HG03432 (cell line): ENCODE results near the gene NHLRC4.
A peak's percentile ranks its signal among the peaks of the same experiment; 100 is the strongest.

Source experiments
- ATAC-seq: cut with Tn5 transposase; IDR thresholded peaks from one replicate; pipeline ENCODE4 v1.9.1; 2021; ENCODE audit warnings: mild to moderate bottlenecking, moderate library complexity; ENCODE audit not compliant: unreplicated experiment

NHLRC4 gene

DNA sequence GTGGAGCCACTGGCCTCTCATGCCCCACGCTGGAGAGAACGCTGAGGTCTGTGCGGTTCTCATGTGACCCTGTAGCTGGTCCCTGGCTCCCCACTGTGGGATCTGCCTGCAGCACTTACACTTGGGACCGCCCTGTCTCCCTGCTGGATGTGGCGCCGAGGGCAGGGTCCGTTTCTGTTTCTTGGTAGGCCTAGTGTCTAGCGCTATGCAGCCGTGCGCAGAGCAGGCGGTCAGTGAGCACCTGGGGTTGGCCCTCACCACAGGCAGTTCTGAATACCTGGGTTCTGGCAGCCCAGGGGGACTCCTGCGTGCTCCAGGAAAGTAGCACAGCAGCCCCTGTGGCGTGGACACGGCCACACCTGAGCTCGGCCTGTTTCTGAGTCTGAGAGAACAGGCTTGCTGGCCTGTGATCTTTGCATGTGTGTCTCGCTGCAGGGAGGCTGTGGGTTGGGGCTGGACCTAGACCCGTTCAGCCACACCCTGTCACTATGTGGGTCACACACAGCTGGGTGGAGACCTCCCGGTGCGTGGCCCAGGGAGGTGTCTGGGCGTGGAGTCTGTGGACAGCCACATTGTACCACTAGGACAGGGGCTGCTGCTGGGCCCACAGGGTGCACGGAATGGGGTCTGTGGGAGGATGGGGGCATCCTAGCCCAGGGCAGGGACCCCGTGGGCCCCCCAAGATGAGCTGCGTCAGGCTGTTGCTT lies 36.5 kb upstream of the NHLRC4 start:
- no peak for ATAC-seq

DNA sequence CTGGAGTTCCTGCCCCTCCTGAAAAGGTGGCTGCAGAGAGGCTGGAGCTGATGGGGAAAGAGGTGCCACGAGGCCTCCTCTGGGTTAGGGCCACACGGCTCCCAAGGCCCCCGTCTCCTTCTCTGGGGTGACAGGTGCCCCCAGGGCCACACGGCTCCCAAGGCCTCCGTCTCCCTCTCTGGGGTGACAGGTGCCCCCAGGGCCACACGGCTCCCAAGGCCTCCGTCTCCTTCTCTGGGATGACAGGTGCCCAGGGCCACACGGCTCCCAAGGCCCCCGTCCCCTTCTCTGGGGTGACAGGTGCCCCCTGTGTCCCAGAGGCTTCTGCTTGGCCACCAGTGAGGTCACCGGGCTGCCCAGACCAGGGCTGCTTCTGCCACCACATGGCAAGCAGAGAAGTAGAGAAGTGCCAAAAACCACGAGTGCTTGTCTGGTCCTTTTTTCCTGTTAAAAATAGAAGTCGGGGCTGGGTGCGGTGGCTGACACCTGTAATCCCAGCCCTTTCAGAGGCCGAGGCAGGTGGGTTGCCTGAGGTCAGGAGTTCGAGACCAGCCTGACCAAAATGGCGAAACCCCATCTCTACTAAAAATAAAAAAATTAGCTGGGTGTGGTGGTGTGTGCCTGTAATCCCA lies 35.2 kb upstream of the NHLRC4 start:
- no peak for ATAC-seq

DNA sequence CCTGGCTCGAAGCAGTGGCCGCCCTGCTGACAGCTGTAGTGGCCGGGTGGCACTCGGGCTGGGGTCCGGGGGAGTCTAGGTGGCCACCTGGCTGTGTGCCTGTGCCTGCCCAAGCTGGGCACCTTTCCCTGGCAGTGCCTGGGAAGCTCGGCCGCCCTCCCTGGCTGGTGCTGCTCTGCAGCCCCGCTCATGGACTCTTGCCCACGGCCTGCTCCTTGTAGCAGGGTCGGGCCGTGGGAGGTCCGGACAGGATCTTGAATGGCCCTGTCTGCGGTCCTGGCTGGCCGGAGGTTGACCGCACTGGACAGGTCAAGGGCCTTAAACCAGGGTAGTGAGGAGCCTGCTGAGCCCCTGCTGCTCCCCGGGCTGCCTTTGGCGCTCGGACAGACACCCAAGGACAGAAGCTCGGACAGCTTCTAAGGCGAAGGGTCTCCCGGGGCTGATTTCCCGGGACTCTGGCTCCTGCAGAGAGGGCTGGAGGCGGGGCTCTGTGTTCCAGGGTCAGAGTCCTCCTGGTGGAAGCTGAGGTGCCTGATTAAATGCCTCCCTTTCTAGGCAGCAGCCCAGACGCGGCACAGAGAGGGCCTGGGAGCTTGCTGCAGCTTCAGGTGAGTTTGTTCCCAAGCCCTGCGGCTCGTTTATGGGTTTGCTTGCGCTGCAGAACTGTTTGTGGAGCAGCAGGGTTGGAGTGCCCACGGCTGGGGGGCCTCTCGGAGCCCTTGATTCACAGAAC lies 33.2 kb upstream of the NHLRC4 start:
- ATAC-seq = no peak

DNA sequence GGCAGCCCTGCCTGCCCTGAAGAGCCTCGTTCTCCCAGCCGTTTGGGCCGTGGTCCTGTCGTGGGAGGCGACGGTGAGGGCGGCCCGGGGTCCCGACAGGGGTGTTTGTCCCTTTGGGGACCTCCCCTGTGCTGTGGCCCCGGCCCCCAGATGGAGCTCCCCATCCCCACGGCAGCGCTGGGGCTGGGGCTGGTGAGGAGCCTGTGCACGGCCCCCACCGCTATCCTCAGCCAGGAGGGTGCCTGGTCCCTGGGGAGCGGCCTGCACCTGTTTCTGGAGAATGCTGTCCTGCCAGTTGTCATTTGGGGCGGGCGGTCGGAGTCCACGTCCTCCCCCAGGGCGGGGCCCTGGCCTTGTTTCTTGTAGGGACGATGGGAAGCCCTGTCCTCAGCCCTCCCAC lies 32.7 kb upstream of the NHLRC4 start:
- no peak for ATAC-seq

DNA sequence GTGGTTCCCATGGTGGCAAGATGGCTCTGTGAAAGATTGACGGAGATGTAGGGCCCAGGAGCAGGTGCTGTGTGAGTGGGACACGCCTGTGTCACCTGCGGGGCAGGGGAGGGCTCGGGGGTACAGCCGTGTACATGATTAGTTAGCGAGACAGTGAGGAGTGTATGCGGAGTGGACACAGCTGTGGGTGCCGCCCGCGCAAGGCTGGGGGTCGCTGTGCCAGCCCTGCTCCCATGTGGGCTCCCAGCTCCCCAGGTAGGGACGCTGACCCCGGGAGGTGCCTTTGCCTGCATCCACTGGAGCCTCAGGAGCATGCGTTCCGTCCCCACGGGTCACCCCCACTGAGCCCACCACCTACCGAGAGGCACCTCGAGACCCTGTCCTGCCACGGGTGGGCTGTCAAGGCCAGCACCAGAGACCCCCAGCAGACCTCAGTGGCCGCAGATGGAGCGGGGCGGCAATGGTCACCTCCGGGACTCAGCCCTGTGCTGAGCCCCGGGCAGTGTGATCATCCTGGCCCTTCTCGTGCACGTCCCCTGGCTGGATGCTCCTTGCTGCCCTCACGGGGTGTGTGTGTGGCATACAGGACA lies 31.9 kb upstream of the NHLRC4 start:
- ATAC-seq = no peak

DNA sequence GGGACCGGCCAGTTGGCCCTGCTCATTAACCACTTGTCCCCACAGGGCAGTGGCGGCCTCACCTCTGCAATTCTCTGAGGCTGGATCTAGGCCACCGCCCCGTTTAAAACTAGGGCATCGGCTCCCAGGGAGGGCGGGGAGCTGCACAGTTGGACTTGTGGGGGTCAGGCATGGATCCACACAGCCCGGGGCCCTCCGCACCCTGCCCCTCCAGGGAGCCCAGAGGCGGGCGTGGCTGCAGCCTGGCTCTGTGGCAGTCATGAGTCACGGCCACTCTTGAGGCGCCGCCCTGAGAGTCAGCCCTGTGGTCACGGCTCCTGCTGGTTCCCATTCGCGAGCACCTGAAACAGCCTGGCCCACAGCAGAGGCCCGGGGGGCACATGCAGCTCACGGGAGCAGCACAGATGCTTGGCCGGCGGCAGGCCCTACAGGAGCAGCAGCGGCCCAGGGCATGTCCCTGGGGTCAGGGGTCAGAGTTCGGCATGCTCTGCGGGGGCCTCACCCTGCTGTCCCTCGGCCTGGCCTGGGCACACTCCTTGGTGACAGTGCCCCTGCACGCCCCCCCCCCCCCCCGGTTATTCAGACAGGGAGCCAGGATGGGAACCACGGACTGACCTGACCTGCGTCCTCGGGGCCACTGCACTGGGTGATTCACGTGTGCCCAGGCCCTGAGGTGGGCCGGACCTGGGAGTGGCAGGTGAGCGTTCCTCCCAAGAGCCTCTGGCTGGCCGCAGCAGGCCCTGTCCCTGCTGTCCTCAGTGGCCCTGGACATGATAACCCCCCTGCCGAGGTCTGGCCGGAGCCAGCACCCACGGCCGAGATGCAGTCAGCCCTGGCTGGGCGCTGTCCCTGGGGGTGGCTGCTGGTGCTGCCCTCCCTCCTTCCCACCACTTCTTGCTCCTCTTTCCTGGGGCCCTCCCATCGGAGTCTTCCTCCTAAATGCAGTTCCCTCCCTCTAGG lies 31.1 kb upstream of the NHLRC4 start:
- no peak for ATAC-seq

DNA sequence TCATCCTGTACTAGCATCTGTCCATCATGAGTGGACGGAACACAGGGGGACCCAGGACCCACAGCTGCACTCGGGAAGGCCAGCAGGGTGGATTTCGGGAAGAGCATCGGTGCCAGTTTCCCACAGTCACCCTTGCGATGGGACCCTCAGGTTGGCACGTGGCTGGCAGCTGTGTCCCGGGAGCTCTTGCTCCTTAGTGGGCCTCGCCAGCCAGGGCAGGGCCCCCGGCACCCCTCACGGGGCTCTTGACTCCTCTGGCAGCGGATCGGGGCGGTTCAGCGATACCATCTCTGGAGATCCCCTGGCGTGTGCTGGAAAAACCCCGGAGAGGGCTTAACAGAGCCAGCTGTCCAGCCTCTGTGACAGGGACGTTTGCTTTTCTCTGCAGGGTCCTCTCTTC lies 30.1 kb upstream of the NHLRC4 start:
- ATAC-seq = no peak

DNA sequence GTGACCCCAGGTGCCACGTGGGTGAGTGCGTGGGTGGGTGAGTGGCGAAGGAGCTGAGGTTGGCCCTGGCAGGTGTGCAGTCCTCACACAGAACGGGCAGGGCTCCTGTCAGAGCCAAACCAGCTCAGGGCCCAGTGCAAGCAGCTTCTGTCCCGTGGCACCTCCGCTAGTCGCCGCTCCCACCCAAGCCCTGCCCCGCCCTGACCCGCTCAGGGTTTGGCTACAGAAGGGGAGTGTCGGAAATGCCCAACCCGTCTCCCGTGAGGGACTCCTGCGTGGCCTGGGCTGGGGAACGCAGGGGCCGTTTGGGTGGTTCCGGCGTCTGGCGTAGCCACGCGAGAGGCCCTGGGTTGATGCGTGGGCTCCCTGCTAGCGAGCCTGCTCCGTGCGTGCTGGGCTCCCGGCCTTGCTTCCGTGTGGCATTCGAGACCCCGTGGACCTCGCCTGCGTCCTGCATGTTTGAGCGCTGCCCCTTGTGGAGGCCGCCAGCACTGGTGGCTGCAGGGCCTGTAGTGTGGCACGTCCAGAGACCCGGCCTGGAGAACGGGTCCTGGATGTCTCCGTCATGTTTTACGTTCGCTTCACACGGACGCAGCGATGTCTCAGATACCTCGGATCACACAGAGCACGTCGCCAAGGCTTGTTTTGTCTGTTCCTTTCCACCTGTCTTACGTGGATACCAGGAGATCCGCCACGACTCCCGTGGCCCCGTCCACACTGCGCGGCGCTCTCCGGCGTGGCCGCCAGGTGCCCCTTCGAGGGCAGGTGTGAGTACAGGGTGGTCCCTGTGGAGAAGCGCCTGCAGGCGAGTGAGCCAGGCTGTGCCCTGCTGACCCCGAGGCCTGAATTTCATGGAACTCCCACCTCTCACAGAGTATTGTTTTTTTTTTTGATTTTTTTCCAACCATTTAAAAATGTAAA lies 29.1 kb upstream of the NHLRC4 start:
- no peak for ATAC-seq

DNA sequence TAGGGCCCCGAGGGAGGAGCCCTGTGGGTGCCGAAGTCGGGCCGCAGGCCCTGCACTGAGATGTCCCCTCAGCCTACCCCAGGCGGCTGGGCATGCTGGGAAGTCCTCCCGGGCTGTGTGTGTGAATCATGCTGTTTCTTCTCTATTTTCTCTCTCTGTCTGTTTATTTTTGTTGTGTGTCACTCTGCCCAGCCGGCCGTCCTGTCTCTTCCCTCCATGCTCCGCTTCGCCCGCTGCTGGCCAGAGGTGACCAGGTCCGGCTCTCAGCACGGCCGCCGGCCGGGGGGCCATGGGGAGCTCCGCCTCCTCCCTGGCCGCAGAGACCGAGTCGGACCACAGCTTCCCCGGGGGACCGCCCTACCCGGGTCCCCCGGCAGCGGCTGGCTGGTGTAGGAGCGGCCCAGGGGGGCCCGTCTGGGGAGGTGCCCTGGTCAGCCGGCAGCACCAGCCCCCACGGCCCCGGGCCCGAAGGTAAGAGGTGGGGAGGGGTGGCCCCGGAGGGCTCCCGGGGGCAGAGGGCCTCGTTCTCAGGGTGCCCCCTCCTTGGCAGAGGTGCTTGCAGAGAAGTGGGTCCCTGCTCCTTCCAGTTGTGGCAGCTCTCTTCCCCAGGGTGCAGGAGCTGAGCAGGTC lies 26.8 kb upstream of the NHLRC4 start:
- no peak for ATAC-seq

DNA sequence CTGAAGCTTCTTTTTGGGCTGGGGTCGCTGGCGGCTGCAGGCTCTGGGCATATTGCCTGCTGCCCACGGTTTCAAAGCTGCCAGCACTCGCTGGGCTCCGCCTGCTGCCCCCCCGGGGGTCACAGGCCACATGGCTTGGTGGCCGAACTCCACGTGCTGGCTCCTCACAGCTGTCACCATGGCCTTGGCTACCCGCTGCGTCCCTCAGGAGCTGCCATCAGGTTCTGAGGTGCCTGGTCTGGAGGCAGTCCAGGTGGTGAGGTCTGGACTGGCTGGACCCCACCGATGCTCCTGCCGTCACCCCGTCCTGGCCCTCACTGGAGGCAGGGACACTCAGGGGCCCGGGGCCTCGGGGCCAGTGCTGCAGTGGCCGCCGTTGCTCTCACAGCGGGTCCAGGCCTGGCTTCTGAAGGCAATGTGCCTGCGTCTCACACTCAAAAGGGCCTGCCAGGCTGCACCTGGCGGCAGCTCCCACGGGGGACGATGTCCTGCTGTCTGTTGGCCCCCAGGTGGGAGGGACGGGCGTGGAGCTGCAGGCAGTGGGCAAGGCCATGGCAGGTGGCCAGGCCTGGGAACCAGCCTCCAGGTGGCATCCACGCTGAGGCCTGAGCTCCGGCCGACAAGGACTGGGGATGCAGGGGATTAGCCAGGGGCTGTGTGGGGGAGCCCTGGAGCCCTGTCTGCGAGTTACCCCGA lies 26.0 kb upstream of the NHLRC4 start:
- no peak for ATAC-seq

DNA sequence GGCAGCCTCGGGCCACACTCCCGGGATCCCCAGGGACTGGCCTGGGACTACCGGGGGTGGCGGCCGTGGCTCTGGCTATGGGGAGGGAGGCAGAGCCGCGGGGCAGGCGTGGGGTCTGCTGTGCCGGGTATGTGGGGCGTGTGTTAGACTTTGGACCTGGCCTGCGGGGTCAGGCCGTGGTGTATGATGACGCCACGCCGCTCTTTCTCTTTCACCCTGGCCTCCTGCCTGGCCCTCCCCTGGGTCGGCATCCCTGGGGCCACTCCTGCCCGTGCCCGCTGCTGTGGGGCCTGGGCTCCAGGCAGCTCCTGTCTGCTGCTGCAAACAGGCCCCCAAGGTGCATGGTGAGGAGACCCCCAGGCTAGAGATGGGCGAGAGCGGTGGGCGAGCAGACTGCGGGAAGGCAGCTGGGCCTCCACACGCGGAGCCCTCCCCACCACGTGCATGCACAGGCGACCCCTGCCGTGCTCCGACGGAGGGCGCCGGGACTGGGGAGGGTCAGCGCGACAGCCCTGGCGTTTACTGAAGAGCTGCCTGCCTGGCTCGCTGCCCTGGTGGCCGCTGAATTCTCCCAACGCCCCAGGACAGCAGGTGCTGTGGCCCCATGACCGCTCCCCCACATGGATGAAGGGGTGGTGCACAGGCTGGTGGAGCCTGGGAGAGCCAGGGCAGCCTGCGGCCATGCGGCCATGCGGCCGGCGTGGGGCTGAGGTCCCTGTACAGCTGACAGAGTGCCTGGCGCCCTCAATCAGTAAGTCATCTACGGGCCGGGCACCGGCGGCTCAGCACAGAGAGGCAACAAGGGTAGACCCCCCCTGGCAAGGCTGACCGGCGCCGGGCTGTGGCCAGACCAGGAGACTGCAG lies 23.3 kb upstream of the NHLRC4 start:
- ATAC-seq = no peak

DNA sequence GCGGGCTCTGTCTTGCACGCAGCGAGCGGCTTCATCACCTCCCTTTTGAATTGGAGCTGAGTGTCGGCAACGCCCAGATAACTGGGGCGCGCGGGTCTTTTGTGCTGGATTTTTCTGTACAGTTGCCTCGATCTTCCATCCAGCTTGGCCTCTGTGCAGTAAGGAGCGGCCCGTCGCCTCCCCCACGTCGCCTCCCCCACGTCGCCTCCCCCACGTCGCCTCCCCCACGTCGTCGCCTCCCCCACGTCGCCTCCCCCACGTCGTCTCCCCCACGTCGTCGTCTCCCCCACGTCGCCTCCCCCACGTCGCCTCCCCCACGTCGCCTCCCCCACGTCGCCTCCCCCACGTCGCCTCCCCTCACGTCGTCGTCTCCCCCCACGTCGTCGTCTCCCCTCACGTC lies 22.3 kb upstream of the NHLRC4 start:
- no peak for ATAC-seq

DNA sequence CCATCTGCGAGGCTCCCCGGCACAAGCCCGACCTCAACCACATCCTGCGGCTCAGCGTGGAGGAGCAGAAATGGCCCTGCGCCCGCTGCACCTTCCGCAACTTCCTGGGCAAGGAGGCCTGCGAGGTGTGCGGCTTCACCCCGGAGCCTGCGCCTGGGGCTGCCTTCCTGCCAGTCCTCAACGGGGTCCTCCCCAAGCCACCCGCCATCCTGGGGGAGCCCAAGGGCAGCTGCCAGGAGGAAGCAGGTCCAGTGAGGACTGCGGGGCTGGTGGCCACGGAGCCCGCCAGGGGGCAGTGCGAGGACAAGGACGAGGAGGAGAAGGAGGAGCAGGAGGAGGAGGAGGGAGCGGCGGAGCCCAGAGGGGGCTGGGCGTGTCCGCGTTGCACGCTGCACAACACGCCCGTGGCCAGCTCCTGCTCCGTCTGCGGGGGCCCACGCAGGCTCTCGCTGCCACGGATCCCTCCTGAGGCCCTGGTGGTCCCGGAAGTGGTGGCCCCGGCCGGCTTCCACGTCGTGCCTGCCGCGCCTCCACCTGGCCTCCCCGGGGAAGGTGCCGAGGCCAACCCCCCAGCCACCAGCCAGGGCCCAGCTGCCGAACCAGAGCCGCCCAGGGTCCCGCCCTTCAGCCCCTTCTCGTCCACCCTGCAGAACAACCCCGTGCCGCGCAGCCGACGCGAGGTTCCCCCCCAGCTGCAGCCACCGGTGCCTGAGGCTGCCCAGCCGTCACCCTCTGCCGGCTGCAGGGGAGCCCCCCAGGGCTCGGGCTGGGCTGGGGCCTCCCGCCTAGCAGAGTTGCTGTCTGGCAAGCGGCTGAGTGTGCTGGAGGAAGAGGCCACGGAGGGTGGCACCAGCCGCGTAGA lies 19.7 kb upstream of the NHLRC4 start:
- ATAC-seq = peak; percentile 50

DNA sequence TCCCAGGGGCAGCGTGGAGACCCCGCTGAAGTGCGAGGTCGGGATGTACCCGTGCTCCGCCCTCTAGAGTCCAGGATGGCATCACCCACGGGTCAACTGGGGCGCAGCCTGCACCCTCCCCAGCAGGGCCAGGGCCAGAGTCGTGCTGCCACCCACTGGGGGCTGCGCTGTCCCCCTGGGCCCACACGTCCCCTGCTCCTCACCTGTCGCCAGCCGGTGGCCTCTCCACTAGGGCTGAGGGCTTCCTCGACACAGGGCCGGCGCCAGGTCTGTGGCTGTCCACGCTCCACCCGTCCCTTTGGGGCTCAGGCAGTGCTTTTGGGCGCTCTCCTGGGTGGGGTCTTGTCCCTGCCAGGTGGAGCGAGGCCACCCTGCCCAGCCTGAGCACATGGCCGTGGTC lies 18.2 kb upstream of the NHLRC4 start:
- no peak for ATAC-seq

DNA sequence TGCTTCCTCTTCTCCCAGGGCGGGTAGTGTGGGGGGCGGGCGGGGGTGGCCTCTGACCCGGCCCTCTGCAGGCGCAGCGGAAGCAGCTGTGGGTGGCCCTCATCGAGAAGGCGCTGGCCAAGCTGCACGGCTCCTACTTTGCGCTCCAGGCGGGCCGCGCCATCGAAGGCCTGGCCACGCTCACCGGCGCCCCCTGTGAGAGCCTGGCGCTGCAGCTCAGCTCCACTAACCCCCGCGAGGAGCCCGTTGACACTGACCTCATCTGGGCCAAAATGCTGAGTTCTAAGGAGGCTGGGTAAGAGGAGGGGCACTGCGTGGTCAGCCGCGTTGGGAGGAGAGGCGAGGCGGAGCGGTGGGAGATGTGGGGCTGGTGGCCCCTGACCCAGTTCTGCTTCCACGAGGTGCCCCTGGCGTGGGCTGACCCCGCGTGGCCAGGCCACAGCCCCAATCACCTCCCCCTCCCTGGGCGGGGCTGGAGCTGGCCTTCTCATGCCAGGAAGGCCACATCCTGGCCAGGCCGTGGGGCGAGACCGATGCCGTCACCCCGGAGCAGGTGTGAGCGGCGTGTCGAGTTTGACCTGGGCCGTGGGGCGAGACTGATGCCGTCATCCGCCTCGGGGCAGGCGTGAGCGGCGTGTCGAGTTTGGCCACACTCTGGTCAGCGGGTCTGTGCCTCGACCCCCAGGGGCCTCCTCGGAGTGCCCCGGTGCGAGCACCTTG lies 17.1 kb upstream of the NHLRC4 start:
- ATAC-seq = no peak

DNA sequence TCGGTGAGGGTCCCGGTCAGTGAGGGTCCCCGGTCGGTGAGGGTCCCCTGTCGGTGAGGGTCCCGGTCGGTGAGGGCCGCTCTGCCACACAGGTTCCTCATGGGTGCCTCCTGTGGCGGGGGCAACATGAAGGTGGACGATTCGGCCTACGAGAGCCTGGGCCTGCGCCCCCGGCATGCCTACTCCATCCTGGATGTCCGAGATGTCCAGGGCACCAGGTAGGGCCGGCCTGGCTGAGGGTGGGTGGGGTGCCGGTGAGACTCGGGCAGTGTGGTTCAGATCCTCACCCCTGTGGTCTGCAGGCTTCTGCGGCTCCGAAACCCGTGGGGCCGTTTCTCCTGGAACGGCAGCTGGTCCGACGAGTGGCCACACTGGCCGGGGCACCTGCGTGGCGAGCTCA lies 15.6 kb upstream of the NHLRC4 start:
- no peak for ATAC-seq
